Measurements from ENCODE around the gene IRGM.

GRCh38 chr5:150797384-150797783, 48.9 kb upstream of the IRGM start:
- TF ChIP-seq POLR2A (IDR thresholded peaks at IDR 0.05) (no peak), EP300 (IDR thresholded peaks at IDR 0.05) (no peak)
- TF ChIP-seq, protein P1, sequence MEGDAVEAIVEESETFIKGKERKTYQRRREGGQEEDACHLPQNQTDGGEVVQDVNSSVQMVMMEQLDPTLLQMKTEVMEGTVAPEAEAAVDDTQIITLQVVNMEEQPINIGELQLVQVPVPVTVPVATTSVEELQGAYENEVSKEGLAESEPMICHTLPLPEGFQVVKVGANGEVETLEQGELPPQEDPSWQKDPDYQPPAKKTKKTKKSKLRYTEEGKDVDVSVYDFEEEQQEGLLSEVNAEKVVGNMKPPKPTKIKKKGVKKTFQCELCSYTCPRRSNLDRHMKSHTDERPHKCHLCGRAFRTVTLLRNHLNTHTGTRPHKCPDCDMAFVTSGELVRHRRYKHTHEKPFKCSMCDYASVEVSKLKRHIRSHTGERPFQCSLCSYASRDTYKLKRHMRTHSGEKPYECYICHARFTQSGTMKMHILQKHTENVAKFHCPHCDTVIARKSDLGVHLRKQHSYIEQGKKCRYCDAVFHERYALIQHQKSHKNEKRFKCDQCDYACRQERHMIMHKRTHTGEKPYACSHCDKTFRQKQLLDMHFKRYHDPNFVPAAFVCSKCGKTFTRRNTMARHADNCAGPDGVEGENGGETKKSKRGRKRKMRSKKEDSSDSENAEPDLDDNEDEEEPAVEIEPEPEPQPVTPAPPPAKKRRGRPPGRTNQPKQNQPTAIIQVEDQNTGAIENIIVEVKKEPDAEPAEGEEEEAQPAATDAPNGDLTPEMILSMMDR (IDR thresholded peaks at IDR 0.05): no peak

All from tibial nerve (tissue), 4 donors.